Measurements from ENCODE around the gene OSTM1. TPM values are rescaled to one million over a fixed set of nuclear protein-coding genes. Genes with fewer than 3 reads are reported as not detected.
"Not testable (repeated sequence)": the region's sequence is repeated elsewhere in the genome, so short reads cannot be mapped to it uniquely, and the experiment has no call there.

OSTM1 gene
- total and polyA plus RNA-seq, 10 of the 15 experiments (the other 5 are each of a cell fraction or from before 2014, with no cell fraction given): 3.0 to 17.1 (median 5.8) TPM

DNA sequence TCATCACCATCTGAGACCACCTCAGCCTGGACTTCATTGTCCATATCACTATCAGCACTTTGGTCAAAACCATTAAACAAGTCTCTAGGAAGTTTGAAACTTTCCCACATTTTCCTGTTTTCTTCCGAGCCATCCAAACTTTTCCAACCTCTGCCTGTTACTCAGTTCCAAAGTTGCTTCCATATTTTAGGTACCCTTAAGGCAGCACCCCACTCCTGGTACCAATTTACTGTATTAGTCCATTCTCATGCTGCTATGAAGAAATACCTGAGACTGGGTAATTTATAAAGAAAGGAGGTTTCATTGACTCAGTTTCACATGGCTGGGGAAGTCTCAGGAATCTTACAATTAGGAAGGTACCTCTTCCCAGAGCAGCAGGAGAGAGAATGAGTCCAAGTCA, 65.3 kb downstream of the OSTM1 start:
- intact Hi-C loops (cut with micrococcal nuclease; ENCODE audit: unreplicated experiment); BruUV-seq (replicated peaks); DNase-seq (ENCODE audit: low read depth, low spot score); H3K27me3 ChIP-seq (replicated peaks in 1 of 2; ENCODE audit: control insufficient read depth in 2 of 2, insufficient read depth in 2 of 2, low read length in 1 of 2); H3K4me1 ChIP-seq (ENCODE audit: control insufficient read depth, insufficient read depth, low read length); FAIRE-seq; H3K27ac ChIP-seq (ENCODE audit: control insufficient read depth, insufficient read depth); H3K4me3 ChIP-seq; H3K79me2 ChIP-seq (ENCODE audit: control insufficient read depth, insufficient read depth, low read length); in situ Hi-C loops (cut with MboI); SMC1A ChIA-PET (ENCODE audit: uncharacterized antibody, unreplicated experiment); RAD21 ChIA-PET (ENCODE audit: unreplicated experiment); H3K4me2 ChIP-seq (ENCODE audit: control insufficient read depth, insufficient read depth); H2AFZ ChIP-seq (ENCODE audit: control insufficient read depth, low read depth, low read length); H3K36me3 ChIP-seq (ENCODE audit: control insufficient read depth in 2 of 2, insufficient read depth in 2 of 2, low read length in 1 of 2); CTCF ChIA-PET; H4K20me1 ChIP-seq (ENCODE audit: control insufficient read depth, insufficient read depth); H3K9ac ChIP-seq (ENCODE audit: control insufficient read depth, insufficient read depth, low read length); POLR2A ChIA-PET; ATAC-seq; H3K9me3 ChIP-seq (replicated peaks; ENCODE audit: control insufficient read depth, insufficient read depth, low read length): not testable (repeated sequence)
- WGBS (ENCODE audit: insufficient coverage, insufficient replicate concordance, low lambda C conversion rate, missing lambda C conversion rate): 43% methylated on average over 1 of the region's 1 CpG

DNA sequence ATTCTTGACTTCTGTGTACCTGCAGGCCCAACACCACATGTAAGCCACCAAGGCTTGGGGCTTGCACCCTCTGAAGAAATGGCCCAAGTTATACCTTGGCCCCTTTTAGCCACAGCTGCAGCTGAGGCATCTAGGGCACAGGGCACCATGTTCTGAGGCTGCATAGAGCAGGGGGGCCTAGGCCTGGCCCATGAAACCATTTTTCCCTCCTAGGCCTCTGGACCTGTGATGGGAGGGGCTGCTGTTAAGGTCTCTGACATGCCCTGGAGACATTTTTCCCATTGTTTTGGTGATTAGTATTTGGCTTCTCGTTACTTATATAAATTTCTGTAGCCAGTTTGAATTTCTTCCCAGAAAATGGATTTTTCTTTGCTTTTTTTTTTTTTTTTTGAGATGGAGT, 66.2 kb downstream of the OSTM1 start:
- no peak overlapping the region for H3K9ac ChIP-seq (ENCODE audit: control insufficient read depth, insufficient read depth, low read length)
- no peaks in the 10 kb centered on the region for H4K20me1 ChIP-seq (ENCODE audit: control insufficient read depth, insufficient read depth)
- H3K4me1 ChIP-seq (ENCODE audit: control insufficient read depth, insufficient read depth, low read length): no peaks in the 10 kb centered on the region
- no peak overlapping the region for H3K27ac ChIP-seq (ENCODE audit: control insufficient read depth, insufficient read depth)
- no peak for FAIRE-seq
- H3K4me2 ChIP-seq (ENCODE audit: control insufficient read depth, insufficient read depth): no peak overlapping the region
- WGBS (ENCODE audit: insufficient coverage, insufficient replicate concordance, low lambda C conversion rate, missing lambda C conversion rate): 4% methylated on average over 1 of the region's 1 CpG
- POLR2A ChIA-PET: no interaction called here
- no peak overlapping the region for H2AFZ ChIP-seq (ENCODE audit: control insufficient read depth, low read depth, low read length)
- SMC1A ChIA-PET (ENCODE audit: uncharacterized antibody, unreplicated experiment): no interaction called here
- no TSS peak for BruUV-seq (replicated peaks)
- no peaks in the 10 kb centered on the region for H3K27me3 ChIP-seq (replicated peaks in 1 of 2; ENCODE audit: control insufficient read depth in 2 of 2, insufficient read depth in 2 of 2, low read length in 1 of 2)
- no peak for DNase-seq (ENCODE audit: low read depth, low spot score)
- CTCF ChIA-PET: no interaction called here
- intact Hi-C loops (cut with micrococcal nuclease; ENCODE audit: unreplicated experiment) (no loop called here), in situ Hi-C loops (cut with MboI) (no loop called here)
- no peaks in the 10 kb centered on the region; the same call in 1 of the 3 replicates for H3K9me3 ChIP-seq (replicated peaks; ENCODE audit: control insufficient read depth, insufficient read depth, low read length)
- H3K79me2 ChIP-seq (ENCODE audit: control insufficient read depth, insufficient read depth, low read length): no peaks in the 10 kb centered on the region
- H3K4me3 ChIP-seq: no peak overlapping the region
- no peak for ATAC-seq
- H3K36me3 ChIP-seq (ENCODE audit: control insufficient read depth in 2 of 2, insufficient read depth in 2 of 2, low read length in 1 of 2): no peaks in the 10 kb centered on the region
- RAD21 ChIA-PET (ENCODE audit: unreplicated experiment): no interaction called here
- TF ChIP-seq HDAC6 (IDR thresholded peaks at IDR 0.05; ENCODE audit: unreplicated experiment) (no peak), CEBPZ (IDR thresholded peaks at IDR 0.05; ENCODE audit: low read depth, low read length) (no peak), POU2F2 (IDR thresholded peaks at IDR 0.05; ENCODE audit: borderline replicate concordance, low read depth, low read length) (no peak), ZNF207 (IDR thresholded peaks at IDR 0.05; ENCODE audit: borderline replicate concordance) (no peak), HDGF (IDR thresholded peaks at IDR 0.05) (no peak), STAT3 (IDR thresholded peaks at IDR 0.05; ENCODE audit: low read depth, low read length) (no peak), ETV6 (conservative IDR thresholded peaks at IDR 0.05 in 1 of 2, IDR thresholded peaks at IDR 0.05 in 1 of 2; ENCODE audit: borderline replicate concordance in 1 of 2, low read depth in 1 of 2) (no peak), NRF1 (conservative IDR thresholded peaks at IDR 0.05; ENCODE audit: low read depth, low read length) (no peak), LARP7 (IDR thresholded peaks at IDR 0.05) (no peak), SMAD1 (IDR thresholded peaks at IDR 0.05; ENCODE audit: low read depth, partially characterized antibody) (no peak)
- TF ChIP-seq, protein P1, sequence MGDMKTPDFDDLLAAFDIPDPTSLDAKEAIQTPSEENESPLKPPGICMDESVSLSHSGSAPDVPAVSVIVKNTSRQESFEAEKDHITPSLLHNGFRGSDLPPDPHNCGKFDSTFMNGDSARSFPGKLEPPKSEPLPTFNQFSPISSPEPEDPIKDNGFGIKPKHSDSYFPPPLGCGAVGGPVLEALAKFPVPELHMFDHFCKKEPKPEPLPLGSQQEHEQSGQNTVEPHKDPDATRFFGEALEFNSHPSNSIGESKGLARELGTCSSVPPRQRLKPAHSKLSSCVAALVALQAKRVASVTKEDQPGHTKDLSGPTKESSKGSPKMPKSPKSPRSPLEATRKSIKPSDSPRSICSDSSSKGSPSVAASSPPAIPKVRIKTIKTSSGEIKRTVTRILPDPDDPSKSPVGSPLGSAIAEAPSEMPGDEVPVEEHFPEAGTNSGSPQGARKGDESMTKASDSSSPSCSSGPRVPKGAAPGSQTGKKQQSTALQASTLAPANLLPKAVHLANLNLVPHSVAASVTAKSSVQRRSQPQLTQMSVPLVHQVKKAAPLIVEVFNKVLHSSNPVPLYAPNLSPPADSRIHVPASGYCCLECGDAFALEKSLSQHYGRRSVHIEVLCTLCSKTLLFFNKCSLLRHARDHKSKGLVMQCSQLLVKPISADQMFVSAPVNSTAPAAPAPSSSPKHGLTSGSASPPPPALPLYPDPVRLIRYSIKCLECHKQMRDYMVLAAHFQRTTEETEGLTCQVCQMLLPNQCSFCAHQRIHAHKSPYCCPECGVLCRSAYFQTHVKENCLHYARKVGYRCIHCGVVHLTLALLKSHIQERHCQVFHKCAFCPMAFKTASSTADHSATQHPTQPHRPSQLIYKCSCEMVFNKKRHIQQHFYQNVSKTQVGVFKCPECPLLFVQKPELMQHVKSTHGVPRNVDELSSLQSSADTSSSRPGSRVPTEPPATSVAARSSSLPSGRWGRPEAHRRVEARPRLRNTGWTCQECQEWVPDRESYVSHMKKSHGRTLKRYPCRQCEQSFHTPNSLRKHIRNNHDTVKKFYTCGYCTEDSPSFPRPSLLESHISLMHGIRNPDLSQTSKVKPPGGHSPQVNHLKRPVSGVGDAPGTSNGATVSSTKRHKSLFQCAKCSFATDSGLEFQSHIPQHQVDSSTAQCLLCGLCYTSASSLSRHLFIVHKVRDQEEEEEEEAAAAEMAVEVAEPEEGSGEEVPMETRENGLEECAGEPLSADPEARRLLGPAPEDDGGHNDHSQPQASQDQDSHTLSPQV (IDR thresholded peaks at IDR 0.05): no peak
